PC-9 (cell line): ENCODE results near the gene SDK1.

ENCODE experiments used
- EZH2 ChIP-seq: fragments of 200-600 bp; sonication (generic); IDR thresholded peaks from 2 replicates; pipeline ENCODE4 v1.8.0; 2017; ENCODE audit warnings: antibody characterized with exemption, low read depth
- TF ChIP-seq, protein P1 (sequence below): fragments of 200-600 bp; sonication (generic); conservative IDR thresholded peaks from 2 replicates; pipeline ENCODE4 v1.6.1; 2017; ENCODE audit warnings: mixed run types, antibody characterized with exemption, mild to moderate bottlenecking, moderate library complexity

DNA sequence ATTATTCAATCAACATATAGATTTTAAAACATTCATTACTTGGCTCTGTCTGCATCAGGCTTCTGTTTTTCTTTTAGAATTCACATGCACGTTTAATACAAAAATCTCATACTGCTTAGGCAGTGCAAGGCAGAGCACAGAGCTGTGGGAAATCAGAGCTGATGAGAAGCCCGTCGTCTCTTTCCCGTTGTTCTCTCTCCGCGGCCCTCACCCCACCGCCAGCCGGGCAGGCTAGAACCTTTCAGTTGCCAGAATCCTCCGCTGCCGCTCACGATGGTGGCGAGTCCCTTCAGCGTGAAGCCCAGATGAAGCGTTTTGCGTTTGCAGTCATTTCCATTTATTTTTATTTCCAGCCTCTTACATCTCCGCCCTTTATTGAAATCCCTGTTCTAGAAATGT lies 648.2 kb downstream of the SDK1 start:
- TF ChIP-seq, protein P1, sequence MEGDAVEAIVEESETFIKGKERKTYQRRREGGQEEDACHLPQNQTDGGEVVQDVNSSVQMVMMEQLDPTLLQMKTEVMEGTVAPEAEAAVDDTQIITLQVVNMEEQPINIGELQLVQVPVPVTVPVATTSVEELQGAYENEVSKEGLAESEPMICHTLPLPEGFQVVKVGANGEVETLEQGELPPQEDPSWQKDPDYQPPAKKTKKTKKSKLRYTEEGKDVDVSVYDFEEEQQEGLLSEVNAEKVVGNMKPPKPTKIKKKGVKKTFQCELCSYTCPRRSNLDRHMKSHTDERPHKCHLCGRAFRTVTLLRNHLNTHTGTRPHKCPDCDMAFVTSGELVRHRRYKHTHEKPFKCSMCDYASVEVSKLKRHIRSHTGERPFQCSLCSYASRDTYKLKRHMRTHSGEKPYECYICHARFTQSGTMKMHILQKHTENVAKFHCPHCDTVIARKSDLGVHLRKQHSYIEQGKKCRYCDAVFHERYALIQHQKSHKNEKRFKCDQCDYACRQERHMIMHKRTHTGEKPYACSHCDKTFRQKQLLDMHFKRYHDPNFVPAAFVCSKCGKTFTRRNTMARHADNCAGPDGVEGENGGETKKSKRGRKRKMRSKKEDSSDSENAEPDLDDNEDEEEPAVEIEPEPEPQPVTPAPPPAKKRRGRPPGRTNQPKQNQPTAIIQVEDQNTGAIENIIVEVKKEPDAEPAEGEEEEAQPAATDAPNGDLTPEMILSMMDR = no peak
- no peak for TF ChIP-seq EZH2
